ENCODE data around the gene GLB1L.

The GLB1L gene

GRCh38 chr2:219252900-219253752 is 7.9 kb upstream of the GLB1L start, which contains the start of gene TUBA4B:
TUBA4B (plus strand) TSS chr2:219253243; CDS start chr2:219253408, 165 bp downstream.
- DNase-seq = peak in 4 of 5 donors; percentile 31 to 82 (median 32)

GRCh38 chr2:219252570-219252899 is 7.3 kb upstream of the GLB1L start:
- no peak for DNase-seq

DNA sequence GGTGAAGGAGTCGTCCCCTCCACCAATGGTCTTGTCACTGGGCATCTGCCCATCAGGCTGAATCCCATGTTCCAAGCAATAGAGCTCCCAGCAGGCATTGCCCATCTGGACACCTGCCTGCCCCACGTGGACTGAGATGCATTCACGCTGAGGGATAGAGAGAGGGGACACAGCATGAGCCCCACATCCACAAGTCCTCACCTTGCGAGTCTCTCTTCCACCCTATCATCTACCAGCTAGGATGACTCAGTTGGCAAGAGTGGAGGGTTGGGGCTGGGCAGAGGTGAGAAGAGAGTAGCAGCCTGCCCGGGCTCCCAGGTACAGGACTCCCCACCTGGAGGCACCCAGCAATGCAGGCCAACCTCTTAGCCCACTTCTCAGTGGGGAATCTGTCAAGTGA is 6.8 kb upstream of the GLB1L start:
- peak in 1 of 5 donors; percentile 39 for DNase-seq

GRCh38 chr2:219251656-219252055 is 6.4 kb upstream of the GLB1L start:
- no peak for DNase-seq

DNA sequence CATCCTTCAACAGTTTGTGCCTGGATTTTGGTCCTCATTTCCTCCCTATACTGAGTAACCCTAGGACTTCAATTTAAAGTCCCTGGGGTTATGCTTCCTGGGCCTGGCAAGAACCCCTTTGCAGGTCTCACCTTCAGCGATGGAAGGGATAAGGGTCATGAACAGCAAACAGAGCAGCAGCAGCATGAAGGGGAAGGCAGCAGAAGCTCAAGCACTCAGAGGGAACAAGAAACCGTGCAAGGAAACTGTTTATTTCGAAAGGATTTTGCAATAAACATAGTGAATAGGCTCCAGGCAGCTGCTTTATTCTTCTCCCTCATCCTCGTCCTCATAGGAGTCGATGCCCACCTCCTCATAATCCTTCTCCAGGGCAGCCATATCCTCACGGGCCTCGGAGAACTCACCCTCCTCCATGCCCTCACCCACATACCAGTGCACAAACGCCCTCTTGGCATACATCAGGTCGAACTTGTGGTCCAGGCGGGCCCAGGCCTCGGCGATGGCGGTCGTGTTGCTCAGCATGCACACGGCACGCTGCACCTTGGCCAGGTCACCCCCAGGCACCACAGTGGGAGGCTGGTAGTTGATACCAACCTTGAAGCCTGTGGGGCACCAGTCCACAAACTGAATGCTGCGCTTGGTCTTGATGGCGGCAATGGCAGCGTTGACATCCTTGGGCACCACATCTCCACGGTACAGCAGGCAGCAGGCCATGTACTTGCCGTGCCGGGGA is 5.0 kb upstream of the GLB1L start:
- peak in 1 of 5 donors; percentile 30 for DNase-seq

DNA sequence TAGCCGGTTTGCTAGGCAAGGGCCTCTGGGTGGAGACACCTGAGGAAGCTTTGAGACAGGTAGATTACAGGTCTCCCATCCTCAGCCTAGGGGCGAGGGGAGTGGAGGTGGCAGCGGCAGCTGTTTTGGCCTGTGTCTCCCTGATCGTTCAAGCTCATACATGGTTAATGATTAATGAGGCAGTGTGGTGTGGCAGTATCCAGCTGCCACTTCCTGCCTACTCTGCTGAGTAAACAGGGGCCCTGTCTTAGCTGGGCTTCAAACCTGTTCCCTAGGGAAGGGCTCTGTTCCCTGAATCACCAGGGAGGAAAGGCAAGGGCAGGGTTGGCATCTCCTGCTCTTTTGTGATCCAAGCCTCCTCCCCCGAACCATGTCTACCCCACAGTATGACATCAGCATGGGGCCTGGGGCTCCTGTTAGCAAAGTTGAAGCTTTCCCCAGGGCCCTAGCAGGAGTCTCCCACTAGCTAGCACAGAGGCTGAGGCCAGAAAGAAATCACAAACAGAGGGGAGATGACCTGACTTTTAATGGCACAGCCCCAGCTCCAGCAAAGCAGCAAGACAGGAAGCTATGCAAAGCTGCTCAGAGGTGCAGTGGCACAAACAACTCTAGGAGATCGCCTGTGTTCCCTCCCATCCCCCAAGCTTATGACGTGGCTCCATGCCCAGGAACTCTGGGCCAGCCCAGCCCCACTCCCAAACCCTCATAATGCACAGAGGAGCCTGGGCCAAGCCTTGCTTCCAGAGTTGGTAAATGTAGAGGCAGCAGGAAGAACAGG is 4.1 kb upstream of the GLB1L start:
- DNase-seq = peak in 2 of 5 donors; percentile 36 to 80

DNA sequence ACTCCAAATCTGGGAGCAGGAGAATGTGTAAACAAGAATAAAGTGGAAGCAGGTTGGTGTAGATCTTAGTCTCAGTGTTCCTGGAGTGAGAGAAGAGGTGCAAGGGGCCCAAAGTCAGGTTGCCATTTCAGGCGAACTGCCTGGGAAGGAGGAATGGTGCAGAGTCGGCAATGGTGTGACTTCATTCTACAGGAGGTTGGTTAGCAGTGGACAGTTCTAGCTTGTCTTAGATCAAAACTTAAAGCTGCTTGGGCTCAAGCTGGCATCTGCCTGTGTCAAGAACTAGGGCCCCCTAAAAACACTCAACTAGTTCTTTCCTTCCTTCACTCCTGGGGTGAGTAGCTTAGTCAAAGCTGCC is 3.6 kb upstream of the GLB1L start:
- no peak for DNase-seq

DNA sequence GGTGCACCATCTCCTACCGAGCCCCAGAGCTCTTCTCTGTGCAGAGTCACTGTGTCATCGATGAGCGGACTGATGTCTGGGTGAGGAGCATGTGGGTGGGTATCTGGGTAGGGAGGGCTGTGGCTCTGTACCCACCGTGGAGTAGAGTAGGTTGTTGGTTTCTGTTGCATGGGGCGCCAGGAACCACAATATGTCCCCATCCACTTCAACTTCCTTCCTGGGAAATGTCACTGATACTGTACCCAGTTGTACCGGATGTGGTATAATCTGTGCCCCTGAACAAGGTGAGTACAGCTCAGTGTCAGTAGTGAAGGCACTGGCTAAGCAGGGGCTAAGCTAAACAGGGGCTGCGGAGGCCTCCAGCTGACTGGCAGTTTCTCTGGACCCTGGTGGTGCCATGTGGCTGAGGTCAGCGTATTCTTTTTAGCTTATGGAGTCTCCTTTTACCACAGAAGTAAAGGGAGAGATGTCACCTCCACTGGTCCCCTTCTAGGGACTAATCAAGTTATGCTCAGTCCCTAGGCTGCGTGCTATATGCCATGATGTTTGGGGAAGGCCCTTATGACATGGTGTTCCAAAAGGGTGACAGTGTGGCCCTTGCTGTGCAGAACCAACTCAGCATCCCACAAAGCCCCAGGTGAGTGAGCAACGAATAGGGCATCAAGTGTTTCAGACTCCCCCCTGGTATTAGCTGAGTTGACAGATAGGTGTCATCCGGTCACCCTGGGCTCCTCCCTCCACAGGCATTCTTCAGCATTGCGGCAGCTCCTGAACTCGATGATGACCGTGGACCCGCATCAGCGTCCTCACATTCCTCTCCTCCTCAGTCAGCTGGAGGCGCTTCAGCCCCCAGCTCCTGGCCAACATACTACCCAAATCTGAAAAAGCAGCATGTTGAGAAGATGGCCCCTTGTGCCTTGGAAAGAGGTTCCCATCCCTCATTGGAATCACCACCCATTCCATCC is 2.7 kb upstream of the GLB1L start:
- DNase-seq = peak; percentile 23 to 87 (median 44)

DNA sequence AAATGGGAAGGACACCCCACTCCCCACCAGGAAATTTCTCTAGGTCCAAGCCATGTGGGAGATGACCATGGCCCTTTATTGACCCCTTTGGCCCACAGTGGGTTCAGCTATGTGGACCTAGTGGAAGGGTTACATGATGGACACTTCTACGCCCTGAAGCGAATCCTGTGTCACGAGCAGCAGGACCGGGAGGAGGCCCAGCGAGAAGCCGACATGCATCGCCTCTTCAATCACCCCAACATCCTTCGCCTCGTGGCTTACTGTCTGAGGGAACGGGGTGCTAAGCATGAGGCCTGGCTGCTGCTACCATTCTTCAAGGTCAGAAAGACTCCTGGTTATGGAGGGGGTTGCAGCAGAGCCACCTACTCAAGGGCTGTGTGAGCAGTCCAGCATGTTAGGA is 1.3 kb upstream of the GLB1L start:
- DNase-seq = peak in 1 of 5 donors; percentile 4

GRCh38 chr2:219245899-219246230 is 621 bp upstream of the GLB1L start:
- DNase-seq = peak in 1 of 5 donors; percentile 29

DNA sequence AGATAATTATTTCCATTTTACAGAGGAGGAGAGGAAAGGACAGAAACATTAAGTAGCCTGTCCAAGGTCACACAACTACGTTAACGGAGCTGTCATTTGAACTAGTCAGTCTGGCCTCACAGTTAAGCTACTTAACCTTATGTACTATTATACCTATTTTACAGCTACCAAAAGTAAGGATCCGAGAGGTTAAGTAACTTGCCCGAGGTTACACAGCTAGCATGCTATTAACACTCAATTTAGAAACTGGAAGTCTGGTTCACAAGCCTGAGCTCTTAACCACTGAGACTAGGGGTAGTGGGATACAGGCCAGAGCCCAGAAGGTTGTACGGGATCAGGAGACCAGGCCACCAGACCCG is 476 bp downstream of the GLB1L start:
- no peak for DNase-seq

GRCh38 chr2:219243291-219243761 is 1.9 kb downstream of the GLB1L start:
- DNase-seq = no peak

- DNase-seq = no peak
These were observed 10.9 kb downstream of the GLB1L start for GRCh38 chr2:219234331-219234730.

- DNase-seq = peak in 2 of 5 donors; percentile 33 to 56
These were observed 15.1 kb downstream of the GLB1L start for GRCh38 chr2:219230059-219230540.

- DNase-seq = peak; percentile 93 to 99 (median 97)
These were observed 15.8 kb downstream of the GLB1L start, which contains the start of the genes ANKZF1 and ATG9A for GRCh38 chr2:219229305-219230058. ANKZF1 (plus strand) TSS chr2:219229806; CDS start chr2:219230258, 452 bp downstream. ATG9A (minus strand) TSS chr2:219229636; CDS start chr2:219228024, 1,612 bp downstream.

DNA sequence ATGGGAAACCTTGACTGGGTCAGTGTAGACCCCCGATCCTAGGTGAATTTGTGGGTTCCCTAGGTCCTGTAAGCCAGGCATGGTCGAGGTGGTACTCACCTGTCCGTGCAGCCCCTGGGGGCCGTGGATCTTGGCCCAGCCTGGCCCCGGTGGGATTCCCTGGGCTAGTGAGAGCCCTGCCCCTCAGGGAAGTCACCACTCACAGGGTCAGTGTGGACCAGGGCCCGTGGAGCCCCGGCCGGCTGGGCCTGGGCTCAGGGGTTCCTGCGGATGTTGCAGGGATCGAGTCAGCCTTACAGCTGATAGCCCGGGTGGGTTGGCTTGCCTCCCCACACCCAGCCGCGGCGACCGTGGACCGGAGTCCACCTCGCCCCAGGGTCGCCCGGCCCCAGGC is 16.3 kb downstream of the GLB1L start:
- DNase-seq = no peak

DNA sequence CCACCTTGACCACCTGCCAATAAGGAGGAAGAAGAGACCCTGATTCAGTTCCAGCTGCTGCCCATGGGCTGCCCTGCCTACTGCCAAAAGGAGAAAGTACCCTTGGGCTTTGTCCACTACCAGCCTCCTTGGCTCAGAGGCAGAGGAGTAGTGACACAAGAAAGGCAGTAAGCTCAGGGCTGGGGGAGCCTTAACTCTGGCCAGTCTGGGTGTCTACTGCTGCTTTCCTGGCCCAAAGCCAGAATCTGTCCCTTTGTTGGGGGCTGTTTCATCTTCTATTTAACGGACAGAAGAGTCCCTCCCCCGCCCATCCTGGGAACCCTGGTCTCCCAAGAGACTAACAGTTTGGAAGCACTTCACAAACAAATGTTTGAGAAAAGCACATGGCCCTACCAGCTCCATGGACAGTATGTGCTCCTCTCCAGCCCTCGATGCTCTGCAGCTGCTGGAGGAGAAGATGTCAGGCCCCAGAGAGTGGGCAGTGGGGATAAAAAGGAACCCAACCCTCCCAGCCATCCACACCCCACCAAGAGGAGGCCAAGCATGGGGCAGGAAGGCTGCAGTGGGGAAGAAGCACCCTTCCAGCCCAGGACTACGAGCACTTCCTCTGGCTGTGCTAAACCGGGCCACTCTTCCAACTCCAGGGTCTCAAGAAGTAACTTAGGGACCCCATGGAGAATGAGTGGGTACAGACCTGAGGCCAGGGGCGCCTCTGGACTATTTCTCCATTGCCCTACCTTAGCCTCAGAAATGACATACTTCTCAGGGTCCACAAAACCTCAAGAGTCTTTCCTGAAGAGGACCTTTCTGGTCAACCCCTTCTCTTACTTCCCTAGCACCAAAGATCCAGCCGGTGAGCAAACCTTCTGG is 17.0 kb downstream of the GLB1L start:
- no peak for DNase-seq

DNA sequence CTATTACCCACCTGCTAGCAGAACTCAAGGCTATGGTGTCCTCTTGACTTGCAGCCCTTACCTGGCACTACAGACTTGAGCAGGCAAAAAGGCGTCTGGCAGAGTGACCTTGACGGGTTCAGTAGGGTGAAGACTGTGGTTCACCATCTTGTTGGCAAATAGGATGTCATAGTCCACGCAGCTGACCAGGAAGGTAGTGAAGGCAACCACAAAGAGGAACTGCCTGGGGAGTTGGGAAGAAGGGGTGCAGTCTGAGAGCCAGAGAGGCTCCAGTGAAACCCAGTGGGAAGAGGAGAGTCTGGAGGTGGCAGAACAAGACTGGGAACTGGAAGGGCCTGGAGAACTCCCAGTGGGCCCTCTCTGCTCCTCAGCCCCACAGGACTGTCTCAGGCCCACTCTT is 19.9 kb downstream of the GLB1L start:
- no peak for DNase-seq

DNA sequence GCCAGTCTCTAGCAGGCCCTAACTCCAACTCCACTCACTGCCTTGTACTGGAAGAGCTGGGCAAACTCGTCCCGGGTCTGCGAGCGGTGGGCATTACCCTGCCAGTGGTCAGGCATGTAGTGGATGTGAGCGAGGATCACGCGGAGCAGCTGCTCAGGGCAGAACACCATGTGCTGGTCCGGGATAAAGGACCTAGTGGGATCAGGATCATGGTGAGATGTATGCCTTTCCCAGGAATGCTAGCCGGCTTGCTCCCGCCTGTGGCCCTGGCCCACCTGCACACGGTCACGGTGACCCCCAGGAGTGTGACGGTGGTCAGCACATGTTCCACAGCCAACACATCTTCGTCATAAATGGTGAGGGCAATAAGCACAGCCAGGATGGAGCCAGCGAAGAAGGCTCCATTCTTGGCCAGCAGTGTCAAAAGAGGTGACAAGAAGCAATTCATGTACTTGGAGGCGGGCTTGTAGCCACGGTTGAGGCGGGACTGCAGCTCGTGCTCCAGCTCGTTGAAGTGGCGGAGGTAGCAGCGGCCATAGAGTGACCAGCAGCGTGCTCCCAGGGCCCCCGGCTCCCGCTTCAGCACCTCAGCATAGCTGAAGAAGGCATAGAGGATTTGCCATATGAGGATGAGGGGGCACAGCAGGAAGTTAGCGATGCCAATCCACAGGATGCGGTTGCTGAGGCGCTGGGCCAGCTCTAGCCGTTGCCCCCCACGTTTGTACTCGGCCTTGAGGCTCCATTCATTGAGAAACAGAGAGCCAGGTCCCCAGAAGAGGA is 21.2 kb downstream of the GLB1L start:
- no peak for DNase-seq

Measured in T-helper 1 cell (primary cell).